K562 (cell line): Measurements from ENCODE around the gene SOCS2. TPM values are rescaled to one million over a fixed set of nuclear protein-coding genes. Genes with fewer than 3 reads are reported as not detected.

Experiments used
- ARID4B ChIP-seq: sonication (generic); formaldehyde crosslinking; IDR thresholded peaks from 2 replicates; pipeline ENCODE4 v1.8.0; 2022; ENCODE audit warnings: mild to moderate bottlenecking, missing genetic modification reagents
- CBFA2T2 ChIP-seq: fragments of 450-650 bp; conservative IDR thresholded peaks from 2 replicates; pipeline ENCODE4 v1.6.1; 2017; ENCODE audit warnings: mild to moderate bottlenecking
- EP400 ChIP-seq: fragments of 450-650 bp; IDR thresholded peaks from 2 replicates; pipeline ENCODE4 v1.6.1; 2017; ENCODE audit warnings: antibody characterized with exemption, mild to moderate bottlenecking, moderate library complexity
- ETV5 ChIP-seq: sonication (generic); formaldehyde crosslinking; IDR thresholded peaks from 2 replicates; pipeline ENCODE4 v1.4.0; 2020; ENCODE audit warnings: low read depth, mild to moderate bottlenecking, missing genetic modification reagents
- KAT7 ChIP-seq: sonication (generic); formaldehyde crosslinking; IDR thresholded peaks from 2 replicates; pipeline ENCODE4 v1.8.0; 2022; ENCODE audit warnings: missing genetic modification reagents, mild to moderate bottlenecking, borderline replicate concordance
- NFE2 ChIP-seq: IDR thresholded peaks from 2 replicates; pipeline ENCODE4 v1.6.1; 2014; ENCODE audit warnings: antibody characterized with exemption, low read depth
- POLR2AphosphoS5 ChIP-seq: IDR thresholded peaks from 2 replicates; pipeline ENCODE4 v1.6.1; 2011; ENCODE audit warnings: mild to moderate bottlenecking, low read depth, low read length, moderate library complexity; ENCODE audit not compliant: control insufficient read depth, insufficient read depth
- RAD51 ChIP-seq: fragments of 450-650 bp; IDR thresholded peaks from 2 replicates; pipeline ENCODE4 v1.7.1; 2016; ENCODE audit warnings: low read depth, mild to moderate bottlenecking, borderline replicate concordance
- STAT5A ChIP-seq: IDR thresholded peaks from 2 replicates; pipeline ENCODE4 v1.6.1; 2012; ENCODE audit warnings: low read length, inconsistent platforms, borderline replicate concordance
- TAF1 ChIP-seq: IDR thresholded peaks from 2 replicates; pipeline ENCODE4 v1.6.1; 2011; ENCODE audit warnings: mild to moderate bottlenecking, low read length, moderate library complexity; ENCODE audit not compliant: insufficient read depth, control insufficient read depth, severe bottlenecking; ENCODE audit errors: extremely low read depth
- polyA plus RNA-seq, 8 experiments: library from polyadenylated mRNA; depleted of rRNA in 4 of 8; stranded (reverse) in 5 of 8; unstranded in 3 of 8; fragments of >200 nt; fragmentation: Nextera tagmentation in 2 of 8; fragmentation: Illumina TruSeq in 1 of 8; extraction: Ambion mirVana in 2 of 8; extraction: Trizol in 1 of 8; gene quantifications; 2 replicates each; pipeline versions ENCODE4 v1.2.1 to v1.2.3, GENCODE V29; 2011 to 2014; ENCODE audit warnings: inconsistent platforms in 1 of 8, missing spikeins in 1 of 8
- total RNA-seq, 7 experiments: library from RNA; depleted of rRNA in 6 of 7; stranded (reverse); fragments of >200 nt in 6 of 7; fragmentation: Illumina TruSeq in 2 of 7; extraction: Trizol in 2 of 7; gene quantifications; 2 replicates each; pipeline versions ENCODE4 v1.2.1 to v1.2.3, GENCODE V29; 2011 to 2021; ENCODE audit warnings: low replicate concordance in 1 of 7
- TF ChIP-seq, protein P1 (sequence below): fragments of 450-650 bp; IDR thresholded peaks from 2 replicates; pipeline ENCODE4 v1.7.1; 2018; ENCODE audit warnings: mild to moderate bottlenecking, low read depth; ENCODE audit not compliant: partially characterized antibody
- TF ChIP-seq, protein P2 (sequence below), 2 experiments: fragments of 450-650 bp in 1 of 2; sonication (generic) in 1 of 2; formaldehyde crosslinking; conservative IDR thresholded peaks; 2 replicates each; pipeline versions ENCODE4 v1.4.0 to v1.8.1; 2020 to 2022; ENCODE audit warnings: mild to moderate bottlenecking in 1 of 2, missing genetic modification reagents in 1 of 2
- TF ChIP-seq, protein P3 (sequence below): fragments of 450-650 bp; IDR thresholded peaks from 2 replicates; pipeline ENCODE4 v1.6.1; 2016; ENCODE audit warnings: mild to moderate bottlenecking

The SOCS2 gene
- total and polyA plus RNA-seq, 9 of the 15 experiments (the other 6 are each of a cell fraction or from before 2014, with no cell fraction given) = 37.0 to 162 (median 98.7) TPM

- TF ChIP-seq ARID4B (CRISPR knock-in tag) (peak; percentile 81), CBFA2T2 (peak; percentile 76), KAT7 (CRISPR knock-in tag) (peak; percentile 87), TAF1 (peak; percentile 72), ETV5 (CRISPR knock-in tag) (no peak), STAT5A (peak; percentile 99), NFE2 (0 out of 2 replicates have a peak, but pooled peaks have one; percentile 19), RAD51 (peak; percentile 95), POLR2AphosphoS5 (peak; percentile 81; the same call in 1 of the 2 replicates), EP400 (peak; percentile 86; the same call in 1 of the 2 replicates)
- TF ChIP-seq, protein P1, sequence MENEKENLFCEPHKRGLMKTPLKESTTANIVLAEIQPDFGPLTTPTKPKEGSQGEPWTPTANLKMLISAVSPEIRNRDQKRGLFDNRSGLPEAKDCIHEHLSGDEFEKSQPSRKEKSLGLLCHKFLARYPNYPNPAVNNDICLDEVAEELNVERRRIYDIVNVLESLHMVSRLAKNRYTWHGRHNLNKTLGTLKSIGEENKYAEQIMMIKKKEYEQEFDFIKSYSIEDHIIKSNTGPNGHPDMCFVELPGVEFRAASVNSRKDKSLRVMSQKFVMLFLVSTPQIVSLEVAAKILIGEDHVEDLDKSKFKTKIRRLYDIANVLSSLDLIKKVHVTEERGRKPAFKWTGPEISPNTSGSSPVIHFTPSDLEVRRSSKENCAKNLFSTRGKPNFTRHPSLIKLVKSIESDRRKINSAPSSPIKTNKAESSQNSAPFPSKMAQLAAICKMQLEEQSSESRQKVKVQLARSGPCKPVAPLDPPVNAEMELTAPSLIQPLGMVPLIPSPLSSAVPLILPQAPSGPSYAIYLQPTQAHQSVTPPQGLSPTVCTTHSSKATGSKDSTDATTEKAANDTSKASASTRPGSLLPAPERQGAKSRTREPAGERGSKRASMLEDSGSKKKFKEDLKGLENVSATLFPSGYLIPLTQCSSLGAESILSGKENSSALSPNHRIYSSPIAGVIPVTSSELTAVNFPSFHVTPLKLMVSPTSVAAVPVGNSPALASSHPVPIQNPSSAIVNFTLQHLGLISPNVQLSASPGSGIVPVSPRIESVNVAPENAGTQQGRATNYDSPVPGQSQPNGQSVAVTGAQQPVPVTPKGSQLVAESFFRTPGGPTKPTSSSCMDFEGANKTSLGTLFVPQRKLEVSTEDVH = peak; percentile 35
- TF ChIP-seq, protein P2, sequence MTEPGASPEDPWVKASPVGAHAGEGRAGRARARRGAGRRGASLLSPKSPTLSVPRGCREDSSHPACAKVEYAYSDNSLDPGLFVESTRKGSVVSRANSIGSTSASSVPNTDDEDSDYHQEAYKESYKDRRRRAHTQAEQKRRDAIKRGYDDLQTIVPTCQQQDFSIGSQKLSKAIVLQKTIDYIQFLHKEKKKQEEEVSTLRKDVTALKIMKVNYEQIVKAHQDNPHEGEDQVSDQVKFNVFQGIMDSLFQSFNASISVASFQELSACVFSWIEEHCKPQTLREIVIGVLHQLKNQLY (CRISPR knock-in tag; conservative IDR thresholded peaks at IDR 0.05) = peak in 1 of 2 experiments; percentile 58; a peak in 1 of 4 replicates
- TF ChIP-seq, protein P3, sequence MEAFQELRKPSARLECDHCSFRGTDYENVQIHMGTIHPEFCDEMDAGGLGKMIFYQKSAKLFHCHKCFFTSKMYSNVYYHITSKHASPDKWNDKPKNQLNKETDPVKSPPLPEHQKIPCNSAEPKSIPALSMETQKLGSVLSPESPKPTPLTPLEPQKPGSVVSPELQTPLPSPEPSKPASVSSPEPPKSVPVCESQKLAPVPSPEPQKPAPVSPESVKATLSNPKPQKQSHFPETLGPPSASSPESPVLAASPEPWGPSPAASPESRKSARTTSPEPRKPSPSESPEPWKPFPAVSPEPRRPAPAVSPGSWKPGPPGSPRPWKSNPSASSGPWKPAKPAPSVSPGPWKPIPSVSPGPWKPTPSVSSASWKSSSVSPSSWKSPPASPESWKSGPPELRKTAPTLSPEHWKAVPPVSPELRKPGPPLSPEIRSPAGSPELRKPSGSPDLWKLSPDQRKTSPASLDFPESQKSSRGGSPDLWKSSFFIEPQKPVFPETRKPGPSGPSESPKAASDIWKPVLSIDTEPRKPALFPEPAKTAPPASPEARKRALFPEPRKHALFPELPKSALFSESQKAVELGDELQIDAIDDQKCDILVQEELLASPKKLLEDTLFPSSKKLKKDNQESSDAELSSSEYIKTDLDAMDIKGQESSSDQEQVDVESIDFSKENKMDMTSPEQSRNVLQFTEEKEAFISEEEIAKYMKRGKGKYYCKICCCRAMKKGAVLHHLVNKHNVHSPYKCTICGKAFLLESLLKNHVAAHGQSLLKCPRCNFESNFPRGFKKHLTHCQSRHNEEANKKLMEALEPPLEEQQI = peak; percentile 59; the same call in 1 of the 2 replicates
These were observed 1.7 kb upstream of the SOCS2 start (continued) for GRCh38 chr12:93570552-93571364.
